Measurements from ENCODE around the gene PDGFRB. TPM values are rescaled to one million over a fixed set of nuclear protein-coding genes. Genes with fewer than 3 reads are reported as not detected.
A peak's percentile ranks its signal among the peaks of the same experiment; 100 is the strongest.

The PDGFRB gene
- total RNA-seq, 4 donors from 2014 or later = 33.9 to 88.7 (median 41.7) TPM

GRCh38 chr5:150181027-150181426 lies 25.4 kb upstream of the PDGFRB start:
- TF ChIP-seq, protein P1, sequence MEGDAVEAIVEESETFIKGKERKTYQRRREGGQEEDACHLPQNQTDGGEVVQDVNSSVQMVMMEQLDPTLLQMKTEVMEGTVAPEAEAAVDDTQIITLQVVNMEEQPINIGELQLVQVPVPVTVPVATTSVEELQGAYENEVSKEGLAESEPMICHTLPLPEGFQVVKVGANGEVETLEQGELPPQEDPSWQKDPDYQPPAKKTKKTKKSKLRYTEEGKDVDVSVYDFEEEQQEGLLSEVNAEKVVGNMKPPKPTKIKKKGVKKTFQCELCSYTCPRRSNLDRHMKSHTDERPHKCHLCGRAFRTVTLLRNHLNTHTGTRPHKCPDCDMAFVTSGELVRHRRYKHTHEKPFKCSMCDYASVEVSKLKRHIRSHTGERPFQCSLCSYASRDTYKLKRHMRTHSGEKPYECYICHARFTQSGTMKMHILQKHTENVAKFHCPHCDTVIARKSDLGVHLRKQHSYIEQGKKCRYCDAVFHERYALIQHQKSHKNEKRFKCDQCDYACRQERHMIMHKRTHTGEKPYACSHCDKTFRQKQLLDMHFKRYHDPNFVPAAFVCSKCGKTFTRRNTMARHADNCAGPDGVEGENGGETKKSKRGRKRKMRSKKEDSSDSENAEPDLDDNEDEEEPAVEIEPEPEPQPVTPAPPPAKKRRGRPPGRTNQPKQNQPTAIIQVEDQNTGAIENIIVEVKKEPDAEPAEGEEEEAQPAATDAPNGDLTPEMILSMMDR (IDR thresholded peaks at IDR 0.05) = no peak
- no peak for TF ChIP-seq POLR2A (IDR thresholded peaks at IDR 0.05)
- no peak for DNase-seq (ENCODE audit: low spot score in 2 of 2)
- intact Hi-C loops (cut with DNase I; ENCODE audit: low total_unique reads) = no loop called here
- WGBS, 2 donors = 64 to 67% methylated on average over 5 of the region's 5 CpGs
- no peak overlapping the region for H3K4me3 ChIP-seq (ENCODE audit: low read depth, poor library complexity, severe bottlenecking)

DNA sequence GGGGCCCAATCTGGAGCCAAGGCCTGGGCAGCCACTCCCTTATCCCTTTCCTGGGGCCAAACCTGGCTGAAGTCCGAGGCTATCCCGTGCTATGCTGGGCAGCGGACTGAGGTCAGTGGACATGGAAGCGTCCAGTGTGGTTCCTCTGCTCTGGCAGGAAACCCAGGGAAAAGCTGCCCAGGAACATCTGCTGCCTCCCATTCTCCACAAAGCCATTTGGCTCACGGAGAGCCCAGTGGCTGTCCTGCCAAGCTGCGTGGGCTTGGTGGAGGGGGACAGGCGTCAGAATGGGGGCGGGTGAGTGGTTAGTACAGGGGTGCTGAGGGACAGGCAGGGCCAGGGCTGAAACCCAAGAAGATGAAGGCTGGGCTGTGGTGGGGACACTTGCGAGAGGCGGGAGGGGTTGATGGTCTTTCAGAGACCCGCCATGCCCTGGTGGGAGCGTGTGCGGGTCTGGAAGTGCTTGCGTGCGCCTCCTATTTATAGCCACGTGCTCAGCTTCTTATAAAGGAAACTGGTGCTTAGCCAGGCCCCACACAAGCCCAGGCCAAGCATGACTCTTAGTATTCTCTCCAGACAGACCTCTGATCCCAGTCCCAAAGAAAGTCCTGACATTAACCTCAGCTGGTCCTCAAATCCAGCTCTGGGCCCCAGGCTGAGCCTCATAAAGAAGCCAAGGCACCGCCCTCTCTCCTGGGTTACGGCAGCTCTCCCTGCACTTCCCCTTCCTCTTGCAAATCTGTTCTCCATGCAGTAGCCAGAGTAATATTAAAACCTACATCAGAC lies 24.8 kb upstream of the PDGFRB start:
- WGBS, 2 donors = 40 to 64% methylated on average over 18 of the region's 18 CpGs
- peak; percentile 57 to 91 for DNase-seq (ENCODE audit: low spot score in 2 of 2)
- H3K4me3 ChIP-seq (ENCODE audit: low read depth, poor library complexity, severe bottlenecking) = no peak overlapping the region
- TF ChIP-seq, protein P1 (IDR thresholded peaks at IDR 0.05) = no peak
- no peak for TF ChIP-seq POLR2A (IDR thresholded peaks at IDR 0.05)
- intact Hi-C loops (cut with DNase I; ENCODE audit: low total_unique reads) = no loop called here

- H3K4me3 ChIP-seq (ENCODE audit: low read depth, poor library complexity, severe bottlenecking) = no peak overlapping the region
- intact Hi-C loops (cut with DNase I; ENCODE audit: low total_unique reads) = no loop called here
- no peak for DNase-seq (ENCODE audit: low spot score in 2 of 2)
- 73 to 82% methylated on average over 7 of the region's 7 CpGs for WGBS, 2 donors
- no peak for TF ChIP-seq POLR2A (IDR thresholded peaks at IDR 0.05)
- TF ChIP-seq, protein P1 (IDR thresholded peaks at IDR 0.05) = no peak
Measured at GRCh38 chr5:150179019-150179620, 23.5 kb upstream of the PDGFRB start.

DNA sequence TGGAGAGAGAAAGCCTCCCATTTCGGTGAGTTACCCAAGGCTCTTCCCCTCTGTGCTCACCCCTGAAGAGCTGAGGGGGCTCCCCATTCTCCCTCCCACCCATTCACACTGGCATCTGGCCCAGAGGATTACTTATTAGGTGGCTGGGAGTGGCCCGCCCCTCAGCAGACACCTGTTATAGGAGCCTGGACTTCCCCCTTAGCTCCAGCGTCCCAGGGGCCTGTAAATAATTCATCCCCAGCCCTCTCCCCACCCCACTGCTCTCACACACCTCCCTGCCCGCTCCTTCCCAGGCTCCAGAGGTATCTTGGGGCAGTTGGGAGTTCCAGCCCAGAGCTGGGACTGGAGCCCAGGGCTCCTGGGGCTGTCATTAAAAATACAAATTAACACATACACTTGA lies 22.6 kb upstream of the PDGFRB start:
- WGBS, 2 donors = 64 to 87% methylated on average over 4 of the region's 4 CpGs
- no peak for DNase-seq (ENCODE audit: low spot score in 2 of 2)
- TF ChIP-seq POLR2A (IDR thresholded peaks at IDR 0.05) = no peak
- TF ChIP-seq, protein P1 (IDR thresholded peaks at IDR 0.05) = no peak
- intact Hi-C loops (cut with DNase I; ENCODE audit: low total_unique reads) = no loop called here
- no peak overlapping the region for H3K4me3 ChIP-seq (ENCODE audit: low read depth, poor library complexity, severe bottlenecking)

- WGBS, 2 donors = 71 to 73% methylated on average over 4 of the region's 4 CpGs
- TF ChIP-seq, protein P1 (IDR thresholded peaks at IDR 0.05) = no peak
- no peak for TF ChIP-seq POLR2A (IDR thresholded peaks at IDR 0.05)
- DNase-seq (ENCODE audit: low spot score in 2 of 2) = no peak
- intact Hi-C loops (cut with DNase I; ENCODE audit: low total_unique reads) = no loop called here
- no peak overlapping the region for H3K4me3 ChIP-seq (ENCODE audit: low read depth, poor library complexity, severe bottlenecking)
Measured at GRCh38 chr5:150177721-150178120, 22.1 kb upstream of the PDGFRB start.
